AG10803 (cell line): ENCODE measurements around the gene UBE3C.
"Not testable (repeated sequence)": the region's sequence is repeated elsewhere in the genome, so short reads cannot be mapped to it uniquely, and the experiment has no call there.

Source experiments
- DNase-seq: peaks from one replicate; pipeline ENCODE4 v3.0.0; 2010; ENCODE audit warnings: low read depth
- H3K4me3 ChIP-seq: 2 replicates; pipeline ENCODE4 v1.5.1; 2011; ENCODE audit warnings: mild to moderate bottlenecking, low read length, control low read depth
- TF ChIP-seq, protein P1 (sequence below): conservative IDR thresholded peaks from 2 replicates; pipeline ENCODE4 v1.5.1; 2011; ENCODE audit warnings: mild to moderate bottlenecking, low read length, control low read depth, inconsistent platforms

The UBE3C gene

DNA sequence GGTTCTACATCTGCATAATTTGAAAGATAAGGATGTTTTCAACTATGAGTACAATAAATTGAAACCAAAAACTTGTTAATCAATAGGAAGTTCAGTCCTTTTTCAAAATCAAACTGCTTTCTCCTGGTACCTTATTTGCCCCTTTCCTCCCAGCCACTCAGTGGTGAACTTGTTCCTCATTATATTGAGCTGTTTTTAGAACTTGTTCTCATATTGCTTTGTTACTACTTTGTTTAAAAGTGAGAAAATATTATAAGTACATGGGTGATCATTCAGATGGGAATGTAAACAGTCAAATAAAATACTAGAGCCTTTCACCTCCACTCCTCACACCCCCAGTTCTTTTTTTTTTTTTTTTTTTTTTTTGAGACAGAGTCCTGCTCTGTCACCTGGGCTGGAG, 17.2 kb downstream of the UBE3C start:
- no peak overlapping the region for H3K4me3 ChIP-seq
- TF ChIP-seq, protein P1, sequence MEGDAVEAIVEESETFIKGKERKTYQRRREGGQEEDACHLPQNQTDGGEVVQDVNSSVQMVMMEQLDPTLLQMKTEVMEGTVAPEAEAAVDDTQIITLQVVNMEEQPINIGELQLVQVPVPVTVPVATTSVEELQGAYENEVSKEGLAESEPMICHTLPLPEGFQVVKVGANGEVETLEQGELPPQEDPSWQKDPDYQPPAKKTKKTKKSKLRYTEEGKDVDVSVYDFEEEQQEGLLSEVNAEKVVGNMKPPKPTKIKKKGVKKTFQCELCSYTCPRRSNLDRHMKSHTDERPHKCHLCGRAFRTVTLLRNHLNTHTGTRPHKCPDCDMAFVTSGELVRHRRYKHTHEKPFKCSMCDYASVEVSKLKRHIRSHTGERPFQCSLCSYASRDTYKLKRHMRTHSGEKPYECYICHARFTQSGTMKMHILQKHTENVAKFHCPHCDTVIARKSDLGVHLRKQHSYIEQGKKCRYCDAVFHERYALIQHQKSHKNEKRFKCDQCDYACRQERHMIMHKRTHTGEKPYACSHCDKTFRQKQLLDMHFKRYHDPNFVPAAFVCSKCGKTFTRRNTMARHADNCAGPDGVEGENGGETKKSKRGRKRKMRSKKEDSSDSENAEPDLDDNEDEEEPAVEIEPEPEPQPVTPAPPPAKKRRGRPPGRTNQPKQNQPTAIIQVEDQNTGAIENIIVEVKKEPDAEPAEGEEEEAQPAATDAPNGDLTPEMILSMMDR = no peak
- DNase-seq = no peak

DNA sequence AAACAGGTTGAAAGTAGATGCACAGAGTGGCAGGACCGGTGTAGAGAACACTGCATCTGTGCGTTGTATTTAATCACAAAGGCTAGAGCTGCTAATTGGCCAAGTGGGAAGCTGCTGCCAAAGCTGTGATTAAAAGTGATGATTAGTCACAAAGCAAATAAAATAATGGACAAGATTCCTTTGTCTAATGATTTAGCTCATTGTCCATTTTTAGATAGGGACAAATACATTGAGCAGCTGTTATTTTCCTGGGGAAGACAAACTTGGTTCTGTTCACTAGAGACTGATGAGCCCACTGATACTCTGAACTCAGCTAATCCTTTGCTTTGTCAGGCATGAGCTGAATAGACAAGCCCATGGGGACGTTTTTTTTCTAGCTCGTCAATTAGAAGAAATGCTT, 19.7 kb downstream of the UBE3C start:
- H3K4me3 ChIP-seq = no peak overlapping the region
- TF ChIP-seq, protein P1 = no peak
- DNase-seq = no peak

DNA sequence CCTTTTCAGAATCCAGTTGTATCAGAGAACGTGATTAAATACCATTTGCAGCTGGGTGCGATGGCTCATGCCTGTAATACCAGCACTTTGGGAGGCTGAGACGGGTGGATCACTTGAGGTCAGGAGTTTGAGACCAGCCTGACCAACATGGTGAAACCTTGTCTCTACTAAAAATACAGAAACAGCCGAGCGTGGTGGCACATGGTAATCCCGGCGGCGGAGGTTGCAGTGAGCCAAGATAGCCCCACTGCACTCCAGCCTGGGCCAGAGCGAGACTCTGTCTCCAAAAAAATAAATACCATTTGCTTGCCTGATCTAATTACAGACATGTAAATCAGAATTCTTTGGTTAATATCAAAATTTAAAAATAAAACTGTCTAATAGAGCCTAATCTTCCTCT, 20.8 kb downstream of the UBE3C start:
- DNase-seq, H3K4me3 ChIP-seq: not testable (repeated sequence)

DNA sequence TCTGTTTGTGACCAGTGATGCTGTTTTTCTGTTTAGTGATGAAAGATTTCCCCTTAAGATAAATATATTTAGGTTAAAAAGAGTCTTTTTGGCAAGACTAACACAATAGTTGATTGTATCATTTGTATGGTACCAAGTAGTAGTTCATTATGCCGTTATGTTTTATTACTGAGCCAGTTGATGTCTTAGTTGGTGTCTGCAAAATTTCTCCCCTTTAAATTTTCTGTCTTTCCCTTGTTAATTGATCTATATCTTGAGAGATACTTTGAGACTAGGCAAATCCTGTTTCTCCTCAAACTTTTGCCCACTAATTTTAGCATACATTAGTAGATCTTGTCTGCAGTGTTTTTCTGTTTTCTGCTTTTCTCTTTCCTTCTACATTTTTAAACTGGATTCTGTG, 21.7 kb downstream of the UBE3C start:
- DNase-seq = no peak
- TF ChIP-seq, protein P1 = no peak
- no peak overlapping the region for H3K4me3 ChIP-seq

DNA sequence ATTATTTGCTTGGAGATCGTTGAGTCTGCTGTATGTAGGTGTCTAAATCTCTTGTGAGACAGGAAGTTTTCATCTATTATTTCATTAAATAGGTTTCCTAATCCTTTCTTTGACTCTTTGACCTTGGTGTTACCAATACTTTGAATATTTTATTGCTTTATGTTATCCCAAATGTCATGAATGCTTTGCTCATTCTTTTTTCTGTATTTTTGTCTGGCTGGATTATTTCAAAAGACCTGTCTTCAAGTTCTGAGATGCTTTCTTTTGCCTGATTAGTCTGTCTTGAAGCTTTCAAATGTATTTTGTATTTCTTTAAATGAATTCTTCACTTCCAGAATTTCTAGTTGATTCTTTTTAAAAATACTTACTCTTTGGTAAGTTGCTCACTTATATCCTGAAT, 27.3 kb downstream of the UBE3C start:
- H3K4me3 ChIP-seq = no peak overlapping the region
- TF ChIP-seq, protein P1 = no peak
- DNase-seq = no peak

DNA sequence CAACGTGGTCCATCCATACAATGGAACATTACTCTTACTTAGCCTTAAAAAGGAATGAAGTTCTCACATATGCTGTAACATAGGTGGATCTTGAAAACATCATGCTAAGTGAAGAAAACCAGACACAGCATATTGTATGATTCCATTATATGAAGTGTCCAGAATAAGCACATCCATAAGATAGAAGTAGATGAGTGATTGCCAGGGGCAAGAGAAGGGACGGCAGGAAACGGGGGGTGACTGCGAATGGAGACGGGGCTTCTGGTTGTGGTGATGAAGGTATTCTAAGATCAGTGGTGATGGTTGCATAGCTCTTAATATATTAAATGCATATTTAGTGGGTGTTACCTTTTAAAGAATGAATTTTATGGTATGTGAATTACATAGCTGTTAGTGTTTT, 29.8 kb downstream of the UBE3C start:
- no peak for DNase-seq

DNA sequence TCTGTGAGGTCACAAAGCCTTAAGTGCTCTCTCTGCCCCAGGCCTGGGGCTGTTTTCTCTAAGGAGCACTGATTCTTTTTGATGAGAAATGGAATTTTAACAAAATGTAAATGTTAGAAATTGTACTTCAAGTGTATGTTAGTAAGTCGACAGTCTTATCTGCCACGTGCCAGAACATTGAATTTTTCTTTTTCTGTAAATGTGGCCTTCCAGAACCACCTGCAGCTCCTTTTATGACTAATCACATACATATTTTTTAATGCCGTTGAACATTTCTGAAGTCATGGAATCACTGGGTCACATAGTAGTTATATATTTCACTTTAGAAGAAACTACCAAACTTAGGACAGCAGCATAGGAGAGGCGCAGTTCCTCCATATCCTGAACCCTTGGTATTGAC, 38.0 kb downstream of the UBE3C start:
- TF ChIP-seq, protein P1 = no peak
- no peak overlapping the region for H3K4me3 ChIP-seq
- no peak for DNase-seq

More for the DNA sequence above, 29.8 kb downstream of the UBE3C start:
- H3K4me3 ChIP-seq = no peak overlapping the region
- TF ChIP-seq, protein P1 = no peak
